ENCODE data around the gene MPZL3.

DNA sequence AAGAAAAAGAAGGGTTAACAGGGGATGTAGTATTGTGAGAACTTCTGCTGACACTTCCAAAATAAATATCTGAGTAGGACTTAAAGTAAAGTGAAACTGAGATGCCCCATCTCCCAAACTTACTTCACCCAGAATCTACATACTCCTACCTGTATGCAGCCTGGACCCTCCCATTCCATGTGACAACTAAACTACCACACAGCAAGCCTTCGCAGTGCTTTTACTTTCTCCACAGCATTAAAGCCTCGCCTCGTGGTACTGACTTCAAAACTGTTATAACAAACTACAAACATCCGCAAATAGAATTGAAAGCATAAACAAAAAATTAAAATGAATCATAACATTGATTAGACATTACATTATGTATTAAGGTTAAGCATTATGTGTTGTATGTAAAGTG, 10.9 kb upstream of the MPZL3 start:
- TF ChIP-seq EZH2 (IDR thresholded peaks at IDR 0.05) (no peak), POLR2AphosphoS5 (IDR thresholded peaks at IDR 0.05; ENCODE audit: borderline replicate concordance, low read depth, low read length) (no peak)

Measured in SK-N-MC (cell line).